ENCODE results near the gene DNAJA3. TPM values are rescaled to one million over a fixed set of nuclear protein-coding genes. Genes with fewer than 3 reads are reported as not detected.
A peak's percentile ranks its signal among the peaks of the same experiment; 100 is the strongest.

Gene DNAJA3
- total and polyA plus RNA-seq, 7 donors: 68.0 to 110 (median 81.9) TPM

DNA sequence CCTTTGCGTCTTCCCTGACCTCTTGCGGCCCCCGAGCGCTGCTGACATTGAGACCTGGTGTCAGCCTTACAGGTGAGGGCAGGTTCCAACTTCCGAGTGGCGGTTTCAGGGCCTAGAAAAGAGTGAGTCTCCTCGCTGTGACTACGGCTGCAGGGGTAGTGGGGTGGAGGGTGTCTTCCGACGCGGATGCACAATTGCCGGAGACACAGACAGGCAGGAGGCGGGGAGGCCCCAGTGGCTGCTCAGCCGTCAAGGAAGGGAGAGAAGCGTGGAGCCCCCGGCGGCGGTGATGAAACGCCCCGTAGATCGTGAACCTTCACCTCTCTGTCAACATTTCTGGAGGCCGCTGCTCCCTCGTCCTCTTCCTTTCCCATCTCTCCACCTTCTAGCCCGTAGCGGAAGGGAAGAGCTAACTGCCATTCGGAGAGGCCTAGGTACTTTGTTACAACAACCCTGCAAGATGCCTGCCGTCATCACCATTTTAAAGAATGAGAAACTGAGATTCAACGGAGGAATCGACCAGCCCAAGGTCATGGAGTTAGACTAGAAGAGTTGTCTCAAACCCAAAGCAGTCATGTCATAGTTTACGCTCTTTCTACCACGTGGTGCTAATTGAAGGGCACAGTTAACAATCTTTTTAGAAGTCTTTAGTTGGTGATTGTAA is 485 bp downstream of the DNAJA3 start:
- TF ChIP-seq CTCF (IDR thresholded peaks at IDR 0.05): no peak
- peak; percentile 15 to 45 (median 41) for ATAC-seq
- DNase-seq: no peak
- H3K4me1 ChIP-seq: peaks cover 18% of the 10 kb centered on the region
- peak overlapping the region; percentile 99 for H3K4me3 ChIP-seq
- no peaks in the 10 kb centered on the region for H3K27me3 ChIP-seq (ENCODE audit: insufficient read depth in 3 of 3, low read length in 2 of 3)
- intact Hi-C loops (cut with DNase I): loop anchor here in 1 of 2 donors (10.0 kb wide), 1 partner anchor 49 kb away; the partner anchor contains the start of genes HMOX2 and NMRAL1
- 2 to 3% (median 3%) methylated on average over 31 of the region's 31 CpGs for WGBS, 3 donors
- H3K9me3 ChIP-seq: no peaks in the 10 kb centered on the region
- peak overlapping the region; percentile 99 for H3K27ac ChIP-seq
- peaks cover 2 to 8% of the 10 kb centered on the region in 2 donors for H3K36me3 ChIP-seq (ENCODE audit: insufficient read depth in 1 of 2, low read depth in 1 of 2)

- TF ChIP-seq CTCF (IDR thresholded peaks at IDR 0.05): no peak
- H3K4me3 ChIP-seq: peak overlapping the region; percentile 99
- H3K27ac ChIP-seq: peak overlapping the region; percentile 99
- ATAC-seq (no peak), DNase-seq (no peak)
- peaks cover 18% of the 10 kb centered on the region for H3K4me1 ChIP-seq
- intact Hi-C loops (cut with DNase I): loop anchor here in 1 of 2 donors (10.0 kb wide), 1 partner anchor 48 kb away; the partner anchor contains the start of genes HMOX2 and NMRAL1
- WGBS, 3 donors: 85 to 86% (median 85%) methylated on average over 12 of the region's 12 CpGs
- no peaks in the 10 kb centered on the region for H3K27me3 ChIP-seq (ENCODE audit: insufficient read depth in 3 of 3, low read length in 2 of 3)
- H3K36me3 ChIP-seq (ENCODE audit: insufficient read depth in 1 of 2, low read depth in 1 of 2): peaks cover 2 to 15% of the 10 kb centered on the region in 2 donors
- no peaks in the 10 kb centered on the region for H3K9me3 ChIP-seq
These were observed 1.2 kb downstream of the DNAJA3 start for GRCh38 chr16:4426722-4427372.

- Histone ChIP-seq H3K9me3 (no peaks in the 10 kb centered on the region), H3K4me1 (peaks cover 18% of the 10 kb centered on the region), H3K27me3 (ENCODE audit: insufficient read depth in 3 of 3, low read length in 2 of 3) (no peaks in the 10 kb centered on the region), H3K36me3 (ENCODE audit: insufficient read depth in 1 of 2, low read depth in 1 of 2) (peaks cover 2 to 23% of the 10 kb centered on the region in 2 donors), H3K27ac (no peak overlapping the region), H3K4me3 (no peak overlapping the region)
- 91 to 96% (median 92%) methylated on average over 7 of the region's 7 CpGs for WGBS, 3 donors
- DNase-seq (peak in 1 of 2 donors; percentile 44), ATAC-seq (no peak)
- no peak for TF ChIP-seq CTCF (IDR thresholded peaks at IDR 0.05)
- intact Hi-C loops (cut with DNase I): loop anchor here in 1 of 2 donors (10.0 kb wide), 1 partner anchor 46 kb away; the partner anchor contains the start of genes HMOX2 and NMRAL1
These were observed 2.8 kb downstream of the DNAJA3 start for GRCh38 chr16:4428500-4428899.

DNA sequence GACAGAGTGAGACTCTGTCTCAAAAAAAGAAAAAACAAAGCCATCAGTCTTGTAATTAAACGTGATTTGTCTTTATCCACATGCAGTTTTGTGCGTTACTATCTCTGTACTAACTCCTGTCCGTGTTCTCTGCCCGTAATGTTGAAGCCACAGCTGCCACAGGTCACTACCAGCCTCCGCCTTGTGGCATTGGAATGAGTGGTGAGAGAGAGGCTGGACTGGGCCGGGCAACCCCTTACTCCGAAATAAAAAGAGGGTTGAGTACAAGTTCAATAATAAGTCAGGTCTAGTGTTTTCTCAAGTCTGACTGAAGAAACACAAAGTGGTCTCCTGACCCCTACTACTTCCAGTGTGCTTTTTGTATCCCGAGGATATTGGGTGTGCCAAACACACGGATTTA is 5.4 kb downstream of the DNAJA3 start:
- ATAC-seq (no peak), DNase-seq (peak in 1 of 2 donors; percentile 19)
- H3K9me3 ChIP-seq: no peaks in the 10 kb centered on the region
- no peak for TF ChIP-seq CTCF (IDR thresholded peaks at IDR 0.05)
- 86 to 90% (median 89%) methylated on average over 9 of the region's 9 CpGs for WGBS, 3 donors
- no peaks in the 10 kb centered on the region for H3K27me3 ChIP-seq (ENCODE audit: insufficient read depth in 3 of 3, low read length in 2 of 3)
- no peak overlapping the region for H3K4me3 ChIP-seq
- no peak overlapping the region for H3K27ac ChIP-seq
- intact Hi-C loops (cut with DNase I): no loop called here
- peaks cover 17% of the 10 kb centered on the region for H3K4me1 ChIP-seq
- H3K36me3 ChIP-seq (ENCODE audit: insufficient read depth in 1 of 2, low read depth in 1 of 2): peaks cover 7 to 48% of the 10 kb centered on the region in 2 donors

All from psoas muscle (tissue), 8 donors.